Measurements from ENCODE around the gene CCDC27.

CCDC27 gene

GRCh38 chr1:3730543-3731247, 21.6 kb upstream of the CCDC27 start:
- no peak for TF ChIP-seq CTCF (IDR thresholded peaks at IDR 0.05; ENCODE audit: insufficient read depth, low read length, missing control alignments)
- POLR2A ChIA-PET, result no interaction called here
- no peak overlapping the region for H3K4me3 ChIP-seq (ENCODE audit: low read depth, low read length)
- DNase-seq (ENCODE audit: low read depth, low spot score), result no peak
- CTCF ChIA-PET, result interaction anchor here (1.4 kb wide), 1 partner anchor 9 kb away, joined by 4 read pairs; no protein-coding TSS in a partner anchor

- no peak overlapping the region for H3K4me3 ChIP-seq (ENCODE audit: low read depth, low read length)
- ChIA-PET POLR2A (no interaction called here), CTCF (interaction anchor here (1.4 kb wide), 1 partner anchor 10 kb away, joined by 4 read pairs; no protein-coding TSS in a partner anchor)
- DNase-seq (ENCODE audit: low read depth, low spot score), result no peak
- no peak for TF ChIP-seq CTCF (IDR thresholded peaks at IDR 0.05; ENCODE audit: insufficient read depth, low read length, missing control alignments)
Measured at GRCh38 chr1:3731583-3732433, 20.4 kb upstream of the CCDC27 start.

- ChIA-PET POLR2A (no interaction called here), CTCF (interaction anchor here (1.4 to 2.1 kb wide), 2 partner anchors 8 to 11 kb away, joined by 4 to 17 read pairs; no protein-coding TSS in a partner anchor)
- DNase-seq (ENCODE audit: low read depth, low spot score), result no peak
- no peak for TF ChIP-seq CTCF (IDR thresholded peaks at IDR 0.05; ENCODE audit: insufficient read depth, low read length, missing control alignments)
- no peak overlapping the region for H3K4me3 ChIP-seq (ENCODE audit: low read depth, low read length)
Measured at GRCh38 chr1:3732434-3733093, 19.7 kb upstream of the CCDC27 start.

- POLR2A ChIA-PET, result no interaction called here
- no peak overlapping the region for H3K4me3 ChIP-seq (ENCODE audit: low read depth, low read length)
Measured at GRCh38 chr1:3733094-3733882, 19.0 kb upstream of the CCDC27 start.

More at GRCh38 chr1:3733094-3733882, 19.0 kb upstream of the CCDC27 start:
- DNase-seq (ENCODE audit: low read depth, low spot score), result no peak
- no peak for TF ChIP-seq CTCF (IDR thresholded peaks at IDR 0.05; ENCODE audit: insufficient read depth, low read length, missing control alignments)
- CTCF ChIA-PET, result interaction anchor here (2.1 kb wide), 1 partner anchor 9 kb away, joined by 17 read pairs; no protein-coding TSS in a partner anchor

All from AG04449 (cell line).